CD4-positive, CD25-positive, alpha-beta regulatory T cell (primary cell): ENCODE measurements around the gene DCBLD1. TPM values are rescaled to one million over a fixed set of nuclear protein-coding genes. Genes with fewer than 3 reads are reported as not detected.
A peak's percentile ranks its signal among the peaks of the same experiment; 100 is the strongest.

Source experiments
- ATAC-seq, 2 donors: fragments of 150-1000 bp; cut with Tn5 transposase; one replicate each; pipeline ENCODE4 v1.10.0; 2021; ENCODE audit warnings: low read depth in 2 of 2, moderate number of reproducible peaks in 2 of 2, moderate library complexity in 1 of 2
- DNase-seq, 3 donors: peaks; one replicate each; pipeline versions ENCODE4 v3.0.0 to v3.0.0-alpha.2; 2012 to 2022; ENCODE audit warnings: mixed read lengths in 1 of 3
- H3K27ac ChIP-seq: one replicate; pipeline ENCODE4 v1.7.0; 2013; ENCODE audit warnings: mild to moderate bottlenecking, low read length; ENCODE audit not compliant: insufficient read depth, poor library complexity, severe bottlenecking
- H3K27me3 ChIP-seq: one replicate; pipeline ENCODE4 v1.7.0; 2013; ENCODE audit warnings: low read length; ENCODE audit not compliant: control insufficient read depth, insufficient read depth
- H3K36me3 ChIP-seq: one replicate; pipeline ENCODE4 v1.7.0; 2013; ENCODE audit warnings: mild to moderate bottlenecking, low read length, moderate library complexity; ENCODE audit not compliant: control insufficient read depth, insufficient read depth
- H3K4me1 ChIP-seq: 2 replicates; pipeline ENCODE4 v1.7.0; 2013; ENCODE audit warnings: mild to moderate bottlenecking, low read length; ENCODE audit not compliant: insufficient read depth, control insufficient read depth, poor library complexity, severe bottlenecking
- H3K4me3 ChIP-seq: one replicate; pipeline ENCODE4 v1.7.0; 2013; ENCODE audit warnings: low read depth, mild to moderate bottlenecking, low read length, moderate library complexity
- H3K9me3 ChIP-seq, 2 experiments: 1 replicate in 1 of 2; 2 replicates in 1 of 2; pipeline ENCODE4 v1.7.0; 2013; ENCODE audit warnings: low read length in 2 of 2, mild to moderate bottlenecking in 1 of 2, moderate library complexity in 1 of 2; ENCODE audit not compliant: control insufficient read depth in 2 of 2
- H3K27ac Mint-ChIP-seq, 3 donors: one replicate each; pipeline ENCODE4 v1.8.0; 2020 to 2022; ENCODE audit warnings: mild to moderate bottlenecking in 3 of 3, mixed read lengths in 3 of 3, moderate library complexity in 2 of 3
- H3K27me3 Mint-ChIP-seq: one replicate; pipeline ENCODE4 v1.8.0; 2022; ENCODE audit warnings: mild to moderate bottlenecking, mixed read lengths
- H3K36me3 Mint-ChIP-seq: one replicate; pipeline ENCODE4 v1.8.0; 2020; ENCODE audit warnings: mixed read lengths
- H3K4me1 Mint-ChIP-seq, 4 donors: one replicate each; pipeline ENCODE4 v1.8.0; 2020 to 2022; ENCODE audit warnings: mixed read lengths in 4 of 4, mild to moderate bottlenecking in 1 of 4
- H3K4me3 Mint-ChIP-seq, 4 donors: one replicate each; pipeline ENCODE4 v1.8.0; 2020 to 2022; ENCODE audit warnings: mild to moderate bottlenecking in 4 of 4, mixed read lengths in 4 of 4, moderate library complexity in 3 of 4
- H3K9me3 Mint-ChIP-seq, 7 donors: one replicate each; pipeline ENCODE4 v1.8.0; 2020 to 2022; ENCODE audit warnings: mixed read lengths in 7 of 7, mild to moderate bottlenecking in 3 of 7, moderate library complexity in 2 of 7
- polyA plus RNA-seq, 4 donors: library from polyadenylated mRNA; unstranded; fragments of 300-500 nt; fragmentation: Illumina TruSeq; gene quantifications; one replicate each; pipeline ENCODE4 v1.2.3, GENCODE V29; 2021
- total RNA-seq: library from RNA; stranded (reverse); gene quantifications from one replicate; pipeline ENCODE4 v1.2.3, GENCODE V29; 2022

DCBLD1 gene
- total and polyA plus RNA-seq, 5 donors from 2014 or later: 1.3 to 5.5 (median 3.1) TPM

DNA sequence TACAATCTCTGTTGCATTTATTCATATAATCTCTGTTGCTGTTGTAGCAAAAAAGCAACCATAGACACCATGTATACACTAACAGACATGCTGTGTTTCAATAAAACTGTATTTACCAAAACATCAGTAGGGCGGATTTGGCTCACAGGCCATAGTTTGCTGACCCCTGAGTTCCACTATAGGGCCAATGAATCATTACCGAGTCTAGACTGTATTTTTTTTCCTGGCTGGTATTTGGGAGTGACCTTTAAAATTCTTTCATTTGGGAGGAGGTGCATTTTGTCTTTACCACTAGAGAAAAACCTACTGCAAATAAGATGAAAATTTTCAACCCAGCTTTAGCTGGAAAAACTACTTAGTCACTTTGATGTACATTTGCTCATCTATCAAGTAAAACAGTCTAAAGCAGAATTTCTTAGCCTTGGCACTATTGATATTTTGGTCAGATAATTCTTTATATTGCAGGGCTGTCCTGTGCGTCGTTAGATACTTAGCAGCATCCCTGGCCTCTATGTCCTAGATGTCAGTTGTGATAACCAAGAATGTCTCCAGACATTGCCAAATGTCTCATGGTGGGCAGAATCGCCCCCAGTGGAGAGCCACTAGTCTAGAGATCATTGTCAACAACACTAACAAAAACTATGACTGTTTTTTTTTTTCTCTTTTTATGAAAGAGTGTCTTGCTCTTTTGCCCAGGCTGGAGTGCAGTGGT, 39.5 kb downstream of the DCBLD1 start:
- H3K9me3 ChIP-seq: no peaks in the 10 kb centered on the region
- DNase-seq (no peak), ATAC-seq (no peak)
- Mint-ChIP-seq H3K4me1 (no peaks in the 10 kb centered on the region), H3K36me3 (no peaks in the 10 kb centered on the region), H3K9me3 (no peaks in the 10 kb centered on the region), H3K4me3 (no peak overlapping the region), H3K27ac (no peak overlapping the region), H3K27me3 (peaks cover 29% of the 10 kb centered on the region)
- H3K36me3 ChIP-seq: no peaks in the 10 kb centered on the region
- no peak overlapping the region for H3K4me3 ChIP-seq
- peaks cover 6% of the 10 kb centered on the region for H3K27me3 ChIP-seq
- H3K4me1 ChIP-seq: no peaks in the 10 kb centered on the region
- no peak overlapping the region for H3K27ac ChIP-seq

DNA sequence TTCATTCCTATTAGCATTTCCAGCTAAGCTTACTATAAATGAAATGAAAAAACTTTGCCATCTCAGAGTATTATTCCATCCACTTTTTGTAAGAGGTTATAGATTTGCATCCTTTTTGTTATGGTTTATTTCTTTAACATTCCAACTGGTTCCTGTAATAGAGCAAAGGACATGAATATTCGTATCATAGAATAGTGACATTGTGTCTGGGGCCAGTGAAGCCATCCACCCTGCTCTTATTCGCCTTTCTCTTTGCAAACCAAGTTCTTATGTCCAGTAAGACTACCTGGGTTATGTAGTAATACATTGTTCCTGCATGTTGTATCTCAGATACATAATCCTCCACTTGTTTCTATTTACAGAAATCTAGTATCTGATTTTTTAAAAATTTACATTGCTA, 43.1 kb downstream of the DCBLD1 start:
- ATAC-seq: no peak

DNA sequence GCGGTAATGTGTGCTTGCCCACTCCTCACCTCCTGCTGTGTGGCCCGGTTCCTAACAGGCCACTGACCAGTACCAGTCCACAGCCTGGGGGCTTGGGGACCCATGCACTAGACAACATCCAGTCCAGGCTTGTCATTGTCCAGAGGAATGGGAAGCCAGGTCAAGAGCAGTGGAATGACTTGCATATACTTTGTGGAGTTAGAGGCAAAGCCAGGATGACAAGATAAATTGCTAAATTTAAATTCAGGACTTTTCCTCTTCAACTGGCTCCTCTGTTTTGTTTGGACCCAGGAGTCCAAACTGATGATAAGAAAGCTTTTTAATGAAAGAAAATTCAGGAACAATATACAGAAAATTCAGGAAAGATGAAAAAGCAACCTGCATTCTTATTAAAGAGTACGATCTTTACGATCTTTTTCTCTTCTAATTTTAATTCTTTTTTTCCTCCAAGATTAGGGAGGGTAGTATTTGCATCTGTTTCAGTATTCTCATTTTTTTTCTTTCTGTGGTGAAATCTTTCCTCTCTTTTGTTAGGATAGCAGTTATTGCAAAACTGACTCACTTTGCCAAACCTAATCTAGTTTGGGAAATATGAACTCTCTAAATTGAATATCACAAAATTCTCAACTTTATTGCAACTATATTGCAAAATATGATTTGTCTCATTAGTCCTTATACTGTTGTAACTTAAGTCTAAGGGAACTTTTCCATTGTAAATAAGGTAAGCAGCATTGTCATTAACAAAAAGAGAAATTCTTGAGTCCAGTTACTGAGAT, 48.2 kb downstream of the DCBLD1 start:
- H3K27ac Mint-ChIP-seq: no peak overlapping the region
- H3K9me3 Mint-ChIP-seq: no peaks in the 10 kb centered on the region
- ATAC-seq (no peak), DNase-seq (no peak)
- no peaks in the 10 kb centered on the region for H3K4me1 ChIP-seq
- H3K27me3 ChIP-seq: peaks cover 8% of the 10 kb centered on the region
- H3K36me3 ChIP-seq: no peaks in the 10 kb centered on the region
- no peaks in the 10 kb centered on the region for H3K4me1 Mint-ChIP-seq
- peaks cover 35% of the 10 kb centered on the region for H3K27me3 Mint-ChIP-seq
- no peaks in the 10 kb centered on the region for H3K9me3 ChIP-seq
- H3K4me3 ChIP-seq: no peak overlapping the region
- H3K4me3 Mint-ChIP-seq: no peak overlapping the region
- no peaks in the 10 kb centered on the region for H3K36me3 Mint-ChIP-seq
- no peak overlapping the region for H3K27ac ChIP-seq

More for the DNA sequence above, 43.1 kb downstream of the DCBLD1 start:
- Mint-ChIP-seq H3K27ac (no peak overlapping the region), H3K9me3 (no peaks in the 10 kb centered on the region), H3K36me3 (no peaks in the 10 kb centered on the region), H3K27me3 (peaks cover 42% of the 10 kb centered on the region), H3K4me1 (no peaks in the 10 kb centered on the region), H3K4me3 (no peak overlapping the region)
- Histone ChIP-seq H3K4me3 (no peak overlapping the region), H3K36me3 (no peaks in the 10 kb centered on the region), H3K27me3 (peaks cover 6% of the 10 kb centered on the region), H3K4me1 (no peaks in the 10 kb centered on the region), H3K9me3 (no peaks in the 10 kb centered on the region), H3K27ac (no peak overlapping the region)
- no peak for DNase-seq

DNA sequence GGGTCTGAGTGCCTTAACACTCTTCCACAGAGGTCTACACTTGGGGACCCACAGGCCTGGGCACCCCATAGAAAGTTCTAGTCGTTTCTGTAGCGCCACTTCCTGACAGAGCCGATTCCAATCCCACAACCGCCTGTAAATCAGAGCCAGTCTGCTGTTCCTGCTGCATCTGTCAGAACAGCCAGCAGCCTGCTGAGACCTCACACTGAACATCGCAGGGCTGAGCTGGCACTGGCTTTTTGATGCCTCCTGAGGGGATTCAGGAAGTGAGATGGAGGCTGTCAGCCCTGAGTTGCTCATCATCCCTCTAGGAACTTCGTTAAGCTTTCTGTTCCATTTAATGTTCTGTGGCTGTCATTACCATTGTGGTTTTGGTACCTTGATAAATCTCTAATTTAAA, 48.9 kb downstream of the DCBLD1 start:
- H3K27ac Mint-ChIP-seq: no peak overlapping the region

DNA sequence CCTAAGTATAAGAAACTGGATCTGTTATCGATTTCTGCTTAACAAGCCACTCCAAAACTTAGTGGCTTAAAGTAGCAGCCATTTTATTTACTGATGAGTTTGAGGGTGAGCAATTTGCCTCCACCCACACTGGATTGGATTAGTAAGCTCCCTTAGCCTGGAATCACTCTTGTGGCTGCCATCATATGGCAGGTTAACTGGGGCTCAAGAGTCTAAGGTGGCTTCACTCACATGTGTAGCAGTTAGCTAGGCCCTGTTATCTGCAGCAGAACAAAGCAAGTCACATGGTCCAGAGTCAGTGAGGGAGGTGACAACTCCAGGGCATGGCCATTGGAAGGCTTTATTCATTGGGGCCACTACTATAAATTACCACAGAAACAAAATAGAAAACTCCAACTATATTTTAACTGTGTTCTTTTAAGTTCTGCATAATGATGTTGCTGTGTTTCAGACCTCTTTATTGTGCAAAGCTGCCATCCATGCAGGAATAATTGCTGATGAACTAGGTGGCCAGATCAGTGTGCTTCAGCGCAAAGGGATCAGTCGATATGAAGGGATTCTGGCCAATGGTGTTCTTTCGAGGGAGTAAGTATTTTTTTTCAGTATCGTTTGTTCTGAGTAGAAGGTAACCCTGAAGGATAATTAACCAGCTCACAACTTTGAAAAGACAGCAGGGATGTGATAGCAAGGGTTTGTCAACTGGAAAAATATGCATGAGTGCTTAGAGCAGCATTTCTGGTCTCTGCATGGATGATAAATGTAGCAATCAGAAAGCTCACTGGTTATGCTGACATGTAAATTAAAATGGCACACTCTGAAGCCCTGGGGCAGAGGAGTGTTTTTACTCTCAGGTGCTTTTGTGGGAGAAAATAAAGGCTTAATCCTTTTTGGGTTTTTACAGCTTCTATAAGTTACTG, 49.6 kb downstream of the DCBLD1 start:
- Mint-ChIP-seq H3K4me1 (no peaks in the 10 kb centered on the region), H3K27me3 (peaks cover 31% of the 10 kb centered on the region), H3K4me3 (no peak overlapping the region), H3K9me3 (peaks cover 0 to 2% (median 0%) of the 10 kb centered on the region in 7 donors), H3K36me3 (no peaks in the 10 kb centered on the region), H3K27ac (peak overlapping the region in 1 of 3 donors; percentile 68)
- Histone ChIP-seq H3K9me3 (no peaks in the 10 kb centered on the region), H3K27me3 (peaks cover 15% of the 10 kb centered on the region), H3K36me3 (no peaks in the 10 kb centered on the region), H3K4me1 (no peaks in the 10 kb centered on the region), H3K27ac (no peak overlapping the region), H3K4me3 (no peak overlapping the region)
- DNase-seq: no peak
- no peak for ATAC-seq

More for the DNA sequence above, 48.9 kb downstream of the DCBLD1 start:
- Histone ChIP-seq H3K27ac (no peak overlapping the region), H3K4me3 (no peak overlapping the region), H3K4me1 (no peaks in the 10 kb centered on the region), H3K9me3 (no peaks in the 10 kb centered on the region), H3K36me3 (no peaks in the 10 kb centered on the region), H3K27me3 (peaks cover 13% of the 10 kb centered on the region)
- peaks cover 30% of the 10 kb centered on the region for H3K27me3 Mint-ChIP-seq
- H3K4me3 Mint-ChIP-seq: no peak overlapping the region
- DNase-seq: no peak
- ATAC-seq: no peak
- H3K36me3 Mint-ChIP-seq: no peaks in the 10 kb centered on the region
- H3K4me1 Mint-ChIP-seq: no peaks in the 10 kb centered on the region
- no peaks in the 10 kb centered on the region for H3K9me3 Mint-ChIP-seq

DNA sequence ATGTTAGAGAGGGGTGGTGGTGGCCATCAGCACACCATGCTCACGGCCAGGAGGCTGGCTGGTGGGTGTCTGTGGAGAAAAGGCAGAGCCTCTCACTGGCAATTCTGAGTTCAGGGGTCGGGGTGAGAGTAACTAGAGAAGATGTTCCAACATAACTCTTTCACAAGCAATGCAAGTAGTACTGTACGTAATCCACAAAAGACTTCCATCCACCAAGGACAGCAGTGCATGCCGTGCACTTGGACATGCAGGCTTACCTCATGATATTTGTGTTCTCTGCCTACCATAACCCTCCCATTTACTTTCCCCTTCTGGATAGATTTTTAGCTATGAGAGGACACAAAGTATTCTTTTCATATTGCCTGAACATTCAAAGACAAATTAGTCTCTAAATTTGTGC, 51.3 kb downstream of the DCBLD1 start:
- H3K4me1 ChIP-seq: no peaks in the 10 kb centered on the region
- H3K4me1 Mint-ChIP-seq: no peaks in the 10 kb centered on the region
- no peak for ATAC-seq

DNA sequence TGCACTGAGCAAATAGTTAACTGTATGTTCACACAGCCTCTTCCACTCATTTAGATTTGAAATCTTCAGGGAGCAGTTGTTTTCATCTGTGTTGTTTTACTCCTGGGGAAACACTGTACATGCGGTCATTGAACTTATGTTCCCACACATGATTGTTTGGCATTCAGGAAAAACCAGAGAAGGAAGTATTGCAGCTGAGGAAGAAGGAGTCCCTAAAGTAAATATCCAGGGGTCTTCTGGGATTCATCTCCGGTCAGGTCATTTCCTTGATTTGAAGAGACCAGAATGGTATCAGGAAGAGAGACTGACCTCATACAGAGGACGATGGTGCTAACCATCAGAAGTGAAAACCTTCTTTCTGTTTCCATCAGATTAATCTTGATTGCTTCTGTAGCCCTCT, 52.5 kb downstream of the DCBLD1 start:
- ATAC-seq (no peak), DNase-seq (no peak)
- Histone ChIP-seq H3K27me3 (peaks cover 15% of the 10 kb centered on the region), H3K4me1 (no peaks in the 10 kb centered on the region), H3K4me3 (no peak overlapping the region), H3K9me3 (no peaks in the 10 kb centered on the region), H3K27ac (no peak overlapping the region), H3K36me3 (no peaks in the 10 kb centered on the region)
- Mint-ChIP-seq H3K27ac (no peak overlapping the region), H3K4me3 (no peak overlapping the region), H3K9me3 (peaks cover 0 to 2% (median 0%) of the 10 kb centered on the region in 7 donors), H3K4me1 (no peaks in the 10 kb centered on the region), H3K36me3 (peaks cover under 1% of the 10 kb centered on the region), H3K27me3 (peaks cover 39% of the 10 kb centered on the region)

More for the DNA sequence above, 51.3 kb downstream of the DCBLD1 start:
- Mint-ChIP-seq H3K4me3 (no peak overlapping the region), H3K27ac (no peak overlapping the region), H3K36me3 (no peaks in the 10 kb centered on the region), H3K9me3 (peaks cover 0 to 2% (median 0%) of the 10 kb centered on the region in 7 donors), H3K27me3 (peaks cover 33% of the 10 kb centered on the region)
- Histone ChIP-seq H3K27me3 (peaks cover 15% of the 10 kb centered on the region), H3K36me3 (no peaks in the 10 kb centered on the region), H3K27ac (no peak overlapping the region), H3K4me3 (no peak overlapping the region), H3K9me3 (no peaks in the 10 kb centered on the region)
- DNase-seq: no peak
